ENCODE results near the gene PRDX6. TPM values are rescaled to one million over a fixed set of nuclear protein-coding genes. Genes with fewer than 3 reads are reported as not detected.
A peak's percentile ranks its signal among the peaks of the same experiment; 100 is the strongest.

The PRDX6 gene
- 100 to 1,000 TPM; 109 to 115 TPM for total RNA-seq
- 100 to 1,000 TPM; 181 to 269 (median 189) TPM for polyA plus RNA-seq
- 84.0 to 133 (median 122) reads per million in 6 experiments for total RNA-seq

DNA sequence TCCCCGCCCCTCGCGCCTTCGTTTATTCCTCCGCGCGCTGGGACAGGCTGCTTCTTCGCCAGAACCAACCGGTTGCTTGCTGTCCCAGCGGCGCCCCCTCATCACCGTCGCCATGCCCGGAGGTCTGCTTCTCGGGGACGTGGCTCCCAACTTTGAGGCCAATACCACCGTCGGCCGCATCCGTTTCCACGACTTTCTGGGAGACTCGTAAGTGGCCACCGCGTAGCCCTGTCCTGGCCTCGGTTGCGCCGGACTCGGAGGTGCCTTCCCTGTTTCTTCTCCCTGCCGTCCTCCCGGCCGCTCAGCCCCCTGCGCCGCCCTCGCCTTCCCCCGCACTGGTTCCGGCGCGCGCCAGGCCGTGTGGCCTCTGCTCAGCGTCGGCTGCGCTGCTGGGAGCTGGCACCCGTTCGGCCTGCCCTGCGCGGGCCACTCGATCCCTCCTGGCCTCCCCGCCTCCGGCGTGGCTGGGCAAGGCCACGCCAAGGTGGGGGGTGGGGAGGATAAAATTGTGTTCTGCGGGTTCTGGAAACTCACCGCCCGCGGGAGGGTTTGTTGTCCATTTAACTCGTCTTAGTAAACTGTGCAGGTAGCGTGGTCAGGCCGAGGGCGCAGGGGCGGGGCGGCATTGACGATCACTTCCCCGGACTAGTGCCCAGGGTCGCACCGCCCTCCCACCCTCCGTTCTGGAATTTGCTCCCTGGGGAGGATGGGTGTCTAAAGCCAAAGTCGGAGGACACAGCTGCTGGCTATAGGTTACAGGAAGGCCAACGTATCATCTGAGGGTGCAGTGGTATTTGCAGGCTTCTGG, at the start of gene PRDX6:
Gene PRDX6 (plus strand): TSS at position 50 of the 808 bp plus-strand sequence. CDS start 63 bp downstream, at position 113.
- Mint-ChIP-seq H3K27me3 (no peaks in the 10 kb centered on the region), H3K9me3 (no peaks in the 10 kb centered on the region), H3K27ac (peak within 1 kb of the TSS; percentile 57 to 96 (median 94)), H3K4me1 (peaks cover 45 to 72% (median 61%) of the 10 kb centered on the region in 4 donors), H3K36me3 (peaks cover 15 to 45% (median 21%) of the 10 kb centered on the region in 3 donors), H3K4me3 (peak within 1 kb of the TSS; percentile 82 to 94 (median 92))
- POLR2A ChIA-PET, result interaction anchor here (0.6 to 3.5 kb wide), 17 partner anchors 10 to 1546 kb away, joined by 3 to 34 read pairs (median 4); partner anchors contain the start of genes CACYBP, CENPL, DARS2 and GAS5
- ATAC-seq (peak; percentile 75 to 79), DNase-seq (peak in 9 of 10 donors; percentile 3 to 92 (median 80))

- POLR2A ChIA-PET, result interaction anchor here (0.8 to 3.2 kb wide), 5 partner anchors 47 to 439 kb away, joined by 3 to 13 read pairs (median 6); partner anchors contain the start of genes CENPL, DARS2, PRDX6 and ZBTB37
- peaks cover 13 to 32% (median 17%) of the 10 kb centered on the region in 4 donors for H3K4me1 Mint-ChIP-seq
- H3K4me3 Mint-ChIP-seq, result peak overlapping the region; percentile 8 to 65 (median 40)
- no peaks in the 10 kb centered on the region for H3K27me3 Mint-ChIP-seq
- peak overlapping the region; percentile 48 to 79 (median 67) for H3K27ac Mint-ChIP-seq
- ATAC-seq, result peak; percentile 84 to 87
- no peaks in the 10 kb centered on the region for H3K9me3 Mint-ChIP-seq
- peak; percentile 27 to 79 (median 58) for DNase-seq
- H3K36me3 Mint-ChIP-seq, result no peaks in the 10 kb centered on the region
Measured at GRCh38 chr1:173429471-173430402, 47.4 kb upstream of the PRDX6 start.

- H3K4me1 Mint-ChIP-seq, result peaks cover 8 to 32% (median 17%) of the 10 kb centered on the region in 4 donors
- no peak for ATAC-seq
- H3K27ac Mint-ChIP-seq, result peak overlapping the region in 4 of 10 donors; percentile 15 to 68 (median 33)
Measured at GRCh38 chr1:173430677-173431303, 46.3 kb upstream of the PRDX6 start.

GRCh38 chr1:173431304-173432045, 45.7 kb upstream of the PRDX6 start:
- Mint-ChIP-seq H3K27ac (peak overlapping the region in 4 of 10 donors; percentile 15 to 68 (median 28)), H3K9me3 (no peaks in the 10 kb centered on the region), H3K27me3 (no peaks in the 10 kb centered on the region), H3K36me3 (no peaks in the 10 kb centered on the region), H3K4me1 (peaks cover 8 to 32% (median 17%) of the 10 kb centered on the region in 4 donors), H3K4me3 (no peak overlapping the region)
- POLR2A ChIA-PET, result interaction anchor here (1.1 to 3.2 kb wide), 3 partner anchors 46 to 438 kb away, joined by 3 to 9 read pairs (median 9); partner anchors contain the start of genes KLHL20, PRDX6 and ZBTB37
- DNase-seq, result peak; percentile 70 to 93 (median 86)
- peak; percentile 85 to 86 for ATAC-seq

More at GRCh38 chr1:173430677-173431303, 46.3 kb upstream of the PRDX6 start:
- peak overlapping the region in 1 of 10 donors; percentile 38 for H3K4me3 Mint-ChIP-seq
- POLR2A ChIA-PET, result interaction anchor here (1.1 to 3.2 kb wide), 4 partner anchors 46 to 438 kb away, joined by 3 to 13 read pairs (median 9); partner anchors contain the start of genes CENPL, DARS2, KLHL20 and PRDX6
- no peaks in the 10 kb centered on the region for H3K9me3 Mint-ChIP-seq
- no peaks in the 10 kb centered on the region for H3K36me3 Mint-ChIP-seq
- H3K27me3 Mint-ChIP-seq, result no peaks in the 10 kb centered on the region
- DNase-seq, result no peak

- no peak overlapping the region for H3K4me3 Mint-ChIP-seq
- DNase-seq, result no peak
- no peaks in the 10 kb centered on the region for H3K9me3 Mint-ChIP-seq
- ATAC-seq, result no peak
- peak overlapping the region in 2 of 10 donors; percentile 63 to 68 for H3K27ac Mint-ChIP-seq
- no peaks in the 10 kb centered on the region for H3K36me3 Mint-ChIP-seq
- H3K4me1 Mint-ChIP-seq, result peaks cover 8 to 32% (median 17%) of the 10 kb centered on the region in 4 donors
- H3K27me3 Mint-ChIP-seq, result no peaks in the 10 kb centered on the region
- POLR2A ChIA-PET, result interaction anchor here (2.0 kb wide), 1 partner anchor 45 kb away, joined by 9 read pairs; the partner anchor contains the start of gene PRDX6
Measured at GRCh38 chr1:173432331-173432730, 44.8 kb upstream of the PRDX6 start.

DNA sequence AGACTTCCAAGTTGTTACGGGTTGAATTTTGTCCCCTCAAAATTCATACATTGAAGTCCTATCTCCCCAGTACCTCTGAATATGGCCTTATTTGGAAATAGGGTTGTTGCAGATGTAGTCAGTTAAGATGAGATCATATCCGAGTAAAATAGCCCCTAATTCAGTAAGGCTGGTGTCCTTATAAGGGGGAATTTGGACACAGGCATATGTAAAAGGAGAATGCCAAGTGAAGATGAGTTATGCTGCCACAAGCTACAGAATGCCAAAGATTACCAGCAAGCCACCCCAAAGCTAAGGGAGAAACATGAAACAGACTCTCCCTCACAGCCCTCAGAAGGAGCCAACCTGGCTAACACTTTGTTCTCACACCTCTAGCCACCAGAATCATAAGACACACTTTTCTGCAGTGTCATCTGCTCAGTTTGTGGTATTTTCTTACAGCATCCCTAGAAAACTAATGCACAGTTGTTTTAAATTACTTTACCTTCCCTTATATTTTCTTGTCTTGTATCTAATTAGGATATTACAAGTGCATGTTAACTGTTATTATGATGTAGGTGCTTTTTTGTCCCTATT, 43.3 kb upstream of the PRDX6 start:
- no peaks in the 10 kb centered on the region for H3K27me3 Mint-ChIP-seq
- no peak for ATAC-seq
- H3K4me3 Mint-ChIP-seq, result no peak overlapping the region
- peak overlapping the region in 2 of 10 donors; percentile 46 to 66 for H3K27ac Mint-ChIP-seq
- H3K4me1 Mint-ChIP-seq, result peaks cover 8 to 32% (median 17%) of the 10 kb centered on the region in 4 donors
- peaks cover 0 to 8% (median 0%) of the 10 kb centered on the region in 3 donors for H3K36me3 Mint-ChIP-seq
- no peak for DNase-seq
- POLR2A ChIA-PET, result interaction anchor here (1.1 kb wide), 1 partner anchor 47 kb away, joined by 5 read pairs; no protein-coding TSS in a partner anchor
- H3K9me3 Mint-ChIP-seq, result no peaks in the 10 kb centered on the region

DNA sequence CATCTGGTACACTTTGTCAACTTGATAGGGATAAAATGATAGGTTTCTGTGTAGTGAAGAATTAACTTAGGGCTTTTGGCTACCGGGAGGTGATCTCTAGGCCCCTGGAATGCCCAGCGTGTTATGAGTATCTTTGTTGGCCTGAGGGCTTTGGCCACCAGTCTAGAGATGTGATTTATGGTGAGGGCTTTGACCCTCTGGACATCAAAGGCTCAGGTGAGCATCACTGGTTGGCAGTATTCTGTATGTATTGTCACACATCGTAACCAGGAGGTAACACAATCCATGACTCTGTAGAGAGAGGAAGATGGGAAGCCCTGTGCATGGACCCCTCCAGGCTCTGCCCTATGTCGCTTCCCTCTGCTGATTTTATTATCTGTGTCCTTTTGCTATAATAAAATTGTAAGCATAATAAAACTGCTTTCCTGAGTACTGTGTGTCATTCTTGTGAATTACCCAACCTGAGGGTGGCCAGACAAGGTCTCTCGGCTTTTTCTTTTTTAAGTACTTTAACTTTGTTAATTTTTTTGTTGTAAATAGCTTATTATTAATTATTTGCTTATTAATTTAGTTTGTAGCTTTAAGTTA, 40.2 kb upstream of the PRDX6 start:
- Mint-ChIP-seq H3K27me3 (no peaks in the 10 kb centered on the region), H3K4me1 (peaks cover 0 to 14% (median 3%) of the 10 kb centered on the region in 4 donors), H3K4me3 (no peak overlapping the region), H3K9me3 (no peaks in the 10 kb centered on the region), H3K36me3 (peaks cover 0 to 25% (median 9%) of the 10 kb centered on the region in 3 donors), H3K27ac (peak overlapping the region in 1 of 10 donors; percentile 52)
- DNase-seq, result no peak
- POLR2A ChIA-PET, result no interaction called here
- no peak for ATAC-seq

- Mint-ChIP-seq H3K27ac (no peak overlapping the region), H3K9me3 (no peaks in the 10 kb centered on the region), H3K27me3 (no peaks in the 10 kb centered on the region), H3K4me3 (no peak overlapping the region), H3K36me3 (peaks cover 0 to 27% (median 12%) of the 10 kb centered on the region in 3 donors), H3K4me1 (peaks cover 2 to 18% (median 5%) of the 10 kb centered on the region in 4 donors)
- DNase-seq (no peak), ATAC-seq (no peak)
- POLR2A ChIA-PET, result no interaction called here
Measured at GRCh38 chr1:173438675-173439074, 38.5 kb upstream of the PRDX6 start.

DNA sequence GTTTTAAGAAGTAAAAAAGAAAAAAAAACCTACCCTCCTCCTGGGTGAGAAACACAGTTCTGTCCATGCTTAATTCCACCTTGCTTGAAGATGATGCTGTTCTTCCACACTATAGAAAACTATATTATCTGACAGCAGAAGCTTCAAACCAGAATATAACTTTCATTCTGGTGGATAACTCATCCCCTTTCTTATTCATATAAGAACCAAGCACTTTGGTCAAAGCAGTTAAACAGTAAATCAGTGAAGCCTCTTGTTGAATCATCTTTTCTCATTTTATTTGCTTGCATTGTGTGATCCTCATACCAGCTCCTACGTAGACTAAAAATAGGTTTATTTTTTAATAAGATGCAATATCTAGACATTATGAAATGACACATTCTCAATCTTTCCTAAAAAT, 36.7 kb upstream of the PRDX6 start:
- ATAC-seq (no peak), DNase-seq (no peak)
- H3K27me3 Mint-ChIP-seq, result no peaks in the 10 kb centered on the region
- H3K4me1 Mint-ChIP-seq, result peaks cover 15 to 34% (median 18%) of the 10 kb centered on the region in 4 donors
- peaks cover 0 to 7% (median 0%) of the 10 kb centered on the region in 9 donors for H3K9me3 Mint-ChIP-seq
- peaks cover 4 to 27% (median 12%) of the 10 kb centered on the region in 3 donors for H3K36me3 Mint-ChIP-seq
- POLR2A ChIA-PET, result no interaction called here
- no peak overlapping the region for H3K4me3 Mint-ChIP-seq
- no peak overlapping the region for H3K27ac Mint-ChIP-seq

GRCh38 chr1:173444757-173445156, 32.4 kb upstream of the PRDX6 start:
- Mint-ChIP-seq H3K27ac (peak overlapping the region; percentile 0 to 74 (median 42)), H3K4me3 (peak overlapping the region in 9 of 10 donors; percentile 19 to 67 (median 53)), H3K9me3 (peaks cover 0 to 30% (median 12%) of the 10 kb centered on the region in 9 donors), H3K4me1 (peaks cover 16 to 40% (median 23%) of the 10 kb centered on the region in 4 donors), H3K27me3 (no peaks in the 10 kb centered on the region), H3K36me3 (peaks cover 34 to 45% (median 37%) of the 10 kb centered on the region in 3 donors)
- ATAC-seq (peak; percentile 95 to 96), DNase-seq (peak in 6 of 10 donors; percentile 5 to 80 (median 42))
- POLR2A ChIA-PET, result interaction anchor here (1.4 kb wide), 1 partner anchor 32 kb away, joined by 10 read pairs; the partner anchor contains the start of gene PRDX6

All from naive thymus-derived CD8-positive, alpha-beta T cell (primary cell).